BE2C (cell line): Measurements from ENCODE around the gene ZNF573.

Experiments used
- DNase-seq: peaks from one replicate; pipeline ENCODE4 v3.0.0-alpha.2; 2020
- H3K27me3 ChIP-seq: fragments of 250-450 bp; sonication (Bioruptor Pico); 2 replicates; pipeline ENCODE4 v1.5.1; 2020; ENCODE audit warnings: mild to moderate bottlenecking
- H3K36me3 ChIP-seq: fragments of 250-450 bp; sonication (Bioruptor Pico); 2 replicates; pipeline ENCODE4 v1.5.1; 2020; ENCODE audit warnings: mild to moderate bottlenecking
- H3K4me1 ChIP-seq: fragments of 250-450 bp; sonication (Bioruptor Pico); 2 replicates; pipeline ENCODE4 v1.5.1; 2020
- H3K4me3 ChIP-seq: 2 replicates; pipeline ENCODE4 v1.5.1; 2011; ENCODE audit warnings: low read depth, low read length
- H3K9me3 ChIP-seq: fragments of 250-450 bp; sonication (Bioruptor Pico); 2 replicates; pipeline ENCODE4 v1.5.1; 2020
- CTCF ChIP-seq: IDR thresholded peaks from 2 replicates; pipeline ENCODE4 v1.5.1; 2012; ENCODE audit warnings: mild to moderate bottlenecking, low read depth, low read length

The ZNF573 gene

GRCh38 chr19:37699057-37699456 lies 80.3 kb downstream of the ZNF573 start:
- peaks cover 17% of the 10 kb centered on the region for H3K36me3 ChIP-seq
- no peaks in the 10 kb centered on the region for H3K27me3 ChIP-seq
- no peak for TF ChIP-seq CTCF
- no peak overlapping the region for H3K4me3 ChIP-seq
- H3K9me3 ChIP-seq = no peaks in the 10 kb centered on the region; the same call in 1 of the 2 replicates
- no peaks in the 10 kb centered on the region for H3K4me1 ChIP-seq
- no peak for DNase-seq

- Histone ChIP-seq H3K9me3 (no peaks in the 10 kb centered on the region; the same call in none of the 2 replicates), H3K4me1 (no peaks in the 10 kb centered on the region), H3K36me3 (peaks cover 17% of the 10 kb centered on the region), H3K4me3 (no peak overlapping the region), H3K27me3 (no peaks in the 10 kb centered on the region)
- no peak for DNase-seq
- no peak for TF ChIP-seq CTCF
Measured at GRCh38 chr19:37698216-37698615, 81.2 kb downstream of the ZNF573 start.

GRCh38 chr19:37695144-37695899 lies 84.1 kb downstream of the ZNF573 start:
- no peak for TF ChIP-seq CTCF
- Histone ChIP-seq H3K27me3 (no peaks in the 10 kb centered on the region), H3K9me3 (peaks cover 5% of the 10 kb centered on the region), H3K4me1 (no peaks in the 10 kb centered on the region), H3K36me3 (peaks cover 14% of the 10 kb centered on the region), H3K4me3 (no peak overlapping the region)
- DNase-seq = no peak

GRCh38 chr19:37692956-37693620 lies 86.3 kb downstream of the ZNF573 start:
- no peak overlapping the region for H3K4me3 ChIP-seq
- no peaks in the 10 kb centered on the region; the same call in 1 of the 2 replicates for H3K36me3 ChIP-seq
- no peak for DNase-seq
- peaks cover 5% of the 10 kb centered on the region for H3K9me3 ChIP-seq
- H3K27me3 ChIP-seq = no peaks in the 10 kb centered on the region
- no peaks in the 10 kb centered on the region for H3K4me1 ChIP-seq
- TF ChIP-seq CTCF = no peak

- Histone ChIP-seq H3K27me3 (no peaks in the 10 kb centered on the region), H3K9me3 (peaks cover 5% of the 10 kb centered on the region), H3K4me1 (no peaks in the 10 kb centered on the region), H3K4me3 (peak overlapping the region; percentile 83), H3K36me3 (no peaks in the 10 kb centered on the region; the same call in 1 of the 2 replicates)
- TF ChIP-seq CTCF = peak; percentile 11; the same call in 1 of the 2 replicates
- peak; percentile 89 for DNase-seq
Measured at GRCh38 chr19:37691881-37692504, 87.4 kb downstream of the ZNF573 start.
